Measurements from ENCODE around the gene RIMBP2.

RIMBP2 gene

GRCh38 chr12:130460611-130461446 lies 255.3 kb downstream of the RIMBP2 start:
- DNase-seq (ENCODE audit: low read depth): no peak

GRCh38 chr12:130459916-130460315 lies 256.2 kb downstream of the RIMBP2 start:
- DNase-seq (ENCODE audit: low read depth): no peak

GRCh38 chr12:130458341-130458740 lies 257.8 kb downstream of the RIMBP2 start:
- DNase-seq (ENCODE audit: low read depth): no peak

- DNase-seq (ENCODE audit: low read depth): no peak
Measured at GRCh38 chr12:130457215-130457614, 258.9 kb downstream of the RIMBP2 start.

- no peak for DNase-seq (ENCODE audit: low read depth)
Measured at GRCh38 chr12:130456375-130457199, 259.5 kb downstream of the RIMBP2 start.

GRCh38 chr12:130455161-130455560 lies 260.9 kb downstream of the RIMBP2 start:
- DNase-seq (ENCODE audit: low read depth): no peak

- no peak for DNase-seq (ENCODE audit: low read depth)
Measured at GRCh38 chr12:130454296-130454695, 261.8 kb downstream of the RIMBP2 start.

- DNase-seq (ENCODE audit: low read depth): no peak
Measured at GRCh38 chr12:130452546-130452945, 263.6 kb downstream of the RIMBP2 start.

- DNase-seq (ENCODE audit: low read depth): no peak
Measured at GRCh38 chr12:130451001-130451930, 264.8 kb downstream of the RIMBP2 start.

GRCh38 chr12:130449291-130449690 lies 266.8 kb downstream of the RIMBP2 start:
- DNase-seq (ENCODE audit: low read depth): no peak

- DNase-seq (ENCODE audit: low read depth): no peak
Measured at GRCh38 chr12:130448044-130448821, 267.9 kb downstream of the RIMBP2 start.

GRCh38 chr12:130447655-130447965 lies 268.5 kb downstream of the RIMBP2 start:
- DNase-seq (ENCODE audit: low read depth): no peak

GRCh38 chr12:130446846-130447654 lies 269.0 kb downstream of the RIMBP2 start:
- no peak for DNase-seq (ENCODE audit: low read depth)

GRCh38 chr12:130444986-130445385 lies 271.1 kb downstream of the RIMBP2 start:
- no peak for DNase-seq (ENCODE audit: low read depth)

- DNase-seq (ENCODE audit: low read depth): no peak
Measured at GRCh38 chr12:130444061-130444460, 272.0 kb downstream of the RIMBP2 start.

GRCh38 chr12:130441771-130442760 lies 274.0 kb downstream of the RIMBP2 start:
- no peak for DNase-seq (ENCODE audit: low read depth)

- no peak for DNase-seq (ENCODE audit: low read depth)
Measured at GRCh38 chr12:130440411-130441080, 275.6 kb downstream of the RIMBP2 start.

GRCh38 chr12:130439250-130439649 lies 276.8 kb downstream of the RIMBP2 start:
- DNase-seq (ENCODE audit: low read depth): no peak

- no peak for DNase-seq (ENCODE audit: low read depth)
Measured at GRCh38 chr12:130438711-130439110, 277.4 kb downstream of the RIMBP2 start.
